Fibroblast of skin of left biceps (primary cell): ENCODE results near the gene NADSYN1.

Experiments
- DNase-seq, 2 experiments: peaks; one replicate each; pipeline ENCODE4 v3.0.0-alpha.2; 2013; ENCODE audit warnings: low read depth in 2 of 2

The NADSYN1 gene

DNA sequence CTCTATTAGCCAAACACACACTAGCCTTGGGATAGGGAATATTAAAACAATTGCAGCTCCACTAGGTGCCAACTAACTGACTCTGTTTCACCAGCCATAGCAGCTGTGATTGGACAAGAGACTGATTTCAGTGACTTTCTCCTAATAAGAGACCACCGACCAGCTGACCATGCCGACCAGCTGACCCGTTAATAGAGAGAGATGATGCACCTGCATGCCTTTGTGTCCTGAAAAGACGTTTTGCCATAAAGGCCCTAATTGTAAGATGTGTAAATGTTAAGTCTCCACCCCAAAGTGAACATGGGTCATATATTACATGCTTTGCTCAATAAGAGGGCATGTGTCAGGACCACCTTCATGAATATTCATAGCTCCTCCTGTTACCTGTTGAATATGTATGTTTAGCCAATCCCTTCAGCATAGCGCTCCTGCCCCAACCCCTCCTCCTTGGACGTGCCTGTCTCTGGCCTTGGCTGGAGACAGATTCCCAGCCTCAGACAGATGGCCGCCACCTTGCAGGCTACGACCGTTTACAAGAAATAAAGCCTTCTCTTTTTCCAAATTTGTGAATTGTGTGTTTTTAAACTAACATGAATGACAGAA, 1.3 kb upstream of the NADSYN1 start:
- DNase-seq = no peak

DNA sequence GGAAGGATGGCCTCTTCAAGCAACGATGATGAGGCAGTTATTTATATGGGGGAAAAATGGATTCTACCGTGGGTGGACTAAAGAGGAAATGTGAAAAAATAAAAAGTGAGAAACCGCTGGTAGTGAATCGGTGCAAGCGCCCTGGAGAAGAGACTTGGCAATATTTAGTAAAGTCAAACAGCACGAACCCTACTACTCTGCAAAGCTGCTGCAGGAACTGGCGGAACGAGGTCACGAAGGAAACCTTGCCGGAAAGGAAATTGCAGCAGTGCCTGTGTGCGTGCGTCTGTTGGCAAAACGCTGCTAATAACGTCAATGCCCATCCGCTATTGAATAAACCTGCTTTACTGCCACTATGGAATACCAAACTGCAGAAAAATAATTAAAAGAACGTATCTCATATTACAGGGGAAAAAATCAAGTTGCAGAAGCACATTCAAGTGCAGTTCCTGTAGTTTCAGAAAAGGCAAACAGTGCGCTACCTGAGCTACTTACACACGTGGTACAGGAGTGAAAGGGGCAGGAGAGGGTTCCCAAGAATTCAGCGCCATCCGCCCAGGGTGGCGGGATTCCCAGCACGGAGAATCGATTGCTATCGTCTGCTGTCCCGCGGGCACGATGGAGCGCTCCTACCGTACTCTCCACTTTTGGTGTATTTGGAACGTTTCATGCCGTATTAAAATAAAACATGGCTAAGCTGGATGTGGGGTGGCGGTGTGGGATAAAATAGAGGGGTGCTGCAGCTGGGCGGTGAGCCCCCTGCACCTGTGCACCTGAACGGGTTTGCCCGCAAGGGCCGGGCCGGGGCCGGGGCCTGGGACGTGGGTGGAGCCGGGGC, 585 bp upstream of the NADSYN1 start:
- DNase-seq = no peak

GRCh38 chr11:71453918-71454304, 908 bp downstream of the NADSYN1 start:
- DNase-seq = no peak

DNA sequence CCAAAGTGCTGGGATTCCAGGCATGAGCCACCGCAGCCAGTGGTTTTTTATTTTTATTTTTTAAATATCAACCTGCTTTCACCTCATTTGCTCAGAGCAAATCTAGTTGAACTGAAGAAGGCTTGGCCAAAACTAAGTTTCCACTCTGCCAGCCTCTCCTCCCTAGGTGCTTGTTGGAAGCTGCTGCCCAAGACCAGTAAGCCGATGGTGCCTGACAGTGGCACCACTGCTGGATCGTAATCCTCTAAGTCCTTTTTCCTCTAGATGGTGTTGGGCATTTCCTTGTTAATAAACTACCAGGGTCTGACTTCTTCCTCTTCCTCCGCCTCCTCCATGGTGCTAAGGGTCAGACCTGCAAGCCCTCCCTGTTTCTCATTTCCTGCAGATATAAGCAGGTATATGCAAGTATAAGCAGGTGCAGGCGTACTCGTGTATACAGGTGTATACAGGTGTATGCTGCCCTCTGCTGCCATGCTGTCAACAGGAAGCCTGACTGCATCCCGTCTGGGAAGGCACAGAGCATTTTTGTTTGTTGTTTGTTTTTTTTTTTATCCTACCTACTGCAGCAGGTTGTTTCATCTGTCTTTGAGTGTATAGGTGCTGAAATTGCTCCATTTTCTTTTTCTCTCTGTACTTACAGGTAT, 1.6 kb downstream of the NADSYN1 start:
- DNase-seq = no peak

- DNase-seq = no peak
These were observed 3.3 kb downstream of the NADSYN1 start for GRCh38 chr11:71456294-71456693.

GRCh38 chr11:71456831-71457230, 3.8 kb downstream of the NADSYN1 start:
- no peak for DNase-seq

DNA sequence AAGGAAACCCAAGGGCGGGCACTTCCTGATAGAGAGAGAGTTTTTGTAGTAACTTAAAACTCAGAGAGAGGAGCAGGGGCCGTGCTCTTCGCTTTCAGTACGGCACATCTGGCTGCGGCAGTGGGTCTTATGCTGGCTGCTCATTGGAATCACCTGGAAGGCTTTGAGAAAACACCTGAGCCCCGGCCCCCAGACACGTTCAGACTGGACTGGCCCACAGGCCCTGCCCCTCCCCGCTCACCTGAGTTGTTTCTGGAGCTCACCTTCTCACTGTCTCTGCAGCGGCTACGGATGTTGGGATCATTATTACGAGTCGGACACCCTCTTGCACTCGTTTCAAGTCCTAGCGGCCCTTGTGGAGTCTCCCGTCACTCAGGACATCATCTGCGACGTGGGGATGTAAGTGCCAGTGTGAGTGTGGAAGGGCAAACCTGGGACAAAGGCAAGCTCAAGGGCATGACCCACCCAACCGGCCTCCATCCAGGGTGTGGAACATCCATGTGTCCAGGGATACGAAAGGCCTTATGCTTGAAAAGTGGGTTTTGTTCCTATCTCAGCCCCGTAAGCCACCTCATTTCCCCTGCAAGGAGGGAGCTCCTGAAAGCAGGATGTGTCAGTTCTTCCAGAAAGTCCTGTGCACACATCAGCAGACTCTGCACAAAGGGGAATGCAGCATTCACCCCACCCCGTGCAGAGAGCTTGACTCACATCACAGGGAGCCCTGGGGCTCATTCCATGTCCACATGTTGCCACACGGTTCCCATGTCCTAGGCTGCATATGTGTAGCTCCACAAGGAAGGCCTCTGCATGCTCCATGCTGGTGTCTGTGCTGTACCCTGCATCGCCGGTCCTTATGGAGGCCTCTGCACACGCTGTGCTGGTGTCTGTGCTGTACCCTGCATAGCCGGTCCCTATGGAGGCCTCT, 5.4 kb downstream of the NADSYN1 start:
- no peak for DNase-seq

DNA sequence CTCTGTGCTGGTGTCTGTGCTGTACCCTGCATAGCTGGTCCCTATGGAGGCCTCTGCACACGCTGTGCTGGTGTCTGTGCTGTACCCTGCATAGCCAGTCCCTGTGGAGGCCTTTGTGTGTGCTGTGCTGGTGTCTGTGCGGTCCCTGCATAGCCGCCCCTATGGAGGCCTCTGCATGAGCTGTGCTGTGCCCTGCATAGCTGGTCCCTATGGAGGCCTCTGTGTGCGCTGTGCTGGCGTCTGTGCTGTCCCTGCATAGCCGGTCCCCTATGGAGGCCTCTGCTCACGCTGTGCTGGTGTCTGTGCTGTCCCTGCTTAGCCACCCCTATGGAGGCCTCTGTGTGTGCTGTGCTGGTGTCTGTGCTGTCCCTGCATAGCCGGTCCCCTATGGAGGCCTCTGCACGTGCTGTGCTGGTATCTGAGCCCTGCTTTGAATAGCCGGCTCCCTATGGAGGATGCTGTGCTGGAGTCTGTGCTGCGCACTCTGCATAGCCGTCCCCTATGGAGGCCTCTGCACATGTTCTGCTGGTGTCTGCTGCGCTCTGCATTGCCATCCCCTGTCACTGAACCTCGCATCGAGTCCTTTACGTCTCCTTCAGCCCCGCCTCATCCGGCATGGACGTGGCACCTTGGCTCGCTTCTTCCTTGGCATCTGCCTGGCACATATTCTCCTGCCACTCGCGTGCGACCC, 6.2 kb downstream of the NADSYN1 start:
- DNase-seq = no peak

- no peak for DNase-seq
These were observed 6.8 kb downstream of the NADSYN1 start for GRCh38 chr11:71459767-71460320.

DNA sequence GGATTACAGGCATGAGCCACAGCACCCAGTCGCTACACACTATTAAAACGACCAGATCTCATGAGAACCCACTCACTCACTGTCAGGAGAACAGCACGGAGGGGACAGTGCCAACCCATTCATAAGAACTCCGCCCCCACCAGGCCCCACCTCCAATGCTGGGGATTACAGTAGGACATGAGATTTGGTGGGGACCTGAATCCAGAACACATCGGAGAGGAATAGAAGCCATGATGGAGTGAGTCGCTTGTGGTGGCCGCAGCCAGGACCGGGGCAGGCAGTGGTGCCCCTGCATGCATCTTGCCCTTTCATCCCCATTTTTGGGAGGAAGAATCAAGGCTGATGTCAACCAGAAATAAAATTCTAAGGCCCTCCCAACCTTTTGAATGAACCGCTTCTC, 8.7 kb downstream of the NADSYN1 start:
- DNase-seq = no peak

DNA sequence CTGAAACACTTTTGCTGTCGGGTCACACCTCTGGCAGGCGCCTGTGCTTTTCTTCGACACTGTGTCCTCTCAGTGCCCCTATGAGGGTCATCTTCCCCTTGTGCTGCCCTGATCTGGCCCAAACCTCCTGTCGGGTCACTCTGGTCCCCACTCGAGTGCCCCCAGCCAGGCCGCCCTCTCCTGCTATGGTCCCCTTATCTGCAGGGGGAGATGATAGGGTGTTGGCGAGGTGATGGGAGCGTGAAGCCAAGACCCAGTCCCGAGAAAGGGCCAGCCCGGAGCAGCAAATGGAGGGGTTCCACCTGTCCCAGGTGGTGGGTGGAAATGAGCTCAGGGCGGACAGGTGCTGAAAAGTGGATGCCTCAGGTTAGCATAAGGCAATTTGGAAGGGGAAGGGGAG, 9.7 kb downstream of the NADSYN1 start:
- no peak for DNase-seq

DNA sequence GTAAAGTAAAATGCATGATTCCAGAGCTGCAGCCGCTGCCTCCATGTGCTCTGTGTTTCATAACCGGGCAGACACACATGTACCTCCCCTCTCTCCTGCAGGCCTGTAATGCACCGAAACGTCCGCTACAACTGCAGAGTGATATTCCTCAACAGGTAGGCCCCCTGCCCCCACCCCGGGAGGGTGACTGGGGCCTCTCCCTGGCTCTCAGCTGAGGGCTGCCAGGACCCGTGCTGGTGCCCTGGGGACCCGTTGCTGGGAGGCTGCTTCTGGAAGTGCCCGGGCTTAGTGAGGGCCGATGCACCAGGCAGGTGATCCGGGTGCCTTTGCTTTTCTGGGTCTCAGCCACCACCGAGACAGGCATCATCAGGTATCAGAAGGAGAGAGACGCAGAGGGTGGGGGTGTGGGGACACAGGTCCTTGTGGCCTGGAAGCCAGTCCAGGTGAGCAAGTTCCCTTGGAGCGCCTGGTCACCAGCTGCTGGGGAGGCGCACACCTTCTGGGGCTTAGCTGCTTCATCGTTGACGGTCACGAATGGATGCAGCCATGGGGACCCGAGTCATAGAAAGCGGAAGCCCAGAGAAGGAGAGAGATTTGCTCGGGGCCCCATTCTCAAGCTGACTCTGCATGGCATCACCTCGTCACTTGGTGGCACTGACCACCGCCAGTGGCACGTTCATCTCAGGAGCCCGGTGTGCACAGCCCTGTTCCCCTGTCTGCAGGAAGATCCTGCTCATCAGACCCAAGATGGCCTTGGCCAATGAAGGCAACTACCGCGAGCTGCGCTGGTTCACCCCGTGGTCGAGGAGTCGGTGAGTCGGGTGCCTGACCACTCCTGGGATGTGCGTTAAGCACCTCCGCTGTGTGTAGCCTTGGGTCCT, 10.6 kb downstream of the NADSYN1 start:
- DNase-seq = no peak

GRCh38 chr11:71465054-71465453, 12.1 kb downstream of the NADSYN1 start:
- DNase-seq = no peak

DNA sequence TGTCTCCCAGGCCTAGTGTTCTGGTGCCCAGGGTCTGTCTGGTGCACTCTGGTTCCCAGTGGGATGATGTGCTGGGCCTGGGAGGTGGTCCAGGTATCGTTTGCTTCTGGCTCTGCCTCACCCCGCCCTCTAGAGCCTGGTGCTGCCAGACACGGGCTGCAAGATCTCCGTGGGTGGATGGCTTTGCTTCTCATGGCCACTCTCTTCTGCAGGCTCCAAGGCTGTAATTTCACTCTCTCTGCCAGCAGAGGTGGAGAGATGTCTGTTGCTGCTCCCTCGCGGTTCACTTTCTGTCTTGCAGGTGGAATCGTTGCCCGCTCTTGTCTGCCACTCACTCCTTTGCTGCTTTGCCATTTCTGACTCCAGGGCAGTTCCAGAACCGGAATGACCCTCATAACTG, 13.4 kb downstream of the NADSYN1 start:
- DNase-seq = no peak

DNA sequence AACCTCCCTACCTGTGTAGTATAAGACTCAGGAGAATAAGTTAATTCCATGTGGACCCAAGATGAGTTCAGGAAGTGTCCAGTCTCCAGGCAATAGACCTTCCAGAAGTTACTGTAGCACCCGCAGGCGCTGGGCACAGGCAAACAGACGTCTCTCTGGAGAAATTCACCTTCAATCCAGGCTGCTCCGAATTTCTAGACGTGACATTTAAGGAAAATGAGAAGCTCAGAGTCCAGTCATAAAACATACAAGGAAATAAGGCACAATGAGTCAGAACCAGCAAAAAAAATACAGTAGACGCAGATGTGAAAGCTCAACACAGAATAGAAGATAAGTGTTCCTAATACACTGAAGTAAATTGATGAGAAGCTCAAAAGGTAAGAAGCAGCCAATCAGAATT, 14.2 kb downstream of the NADSYN1 start:
- DNase-seq = no peak

DNA sequence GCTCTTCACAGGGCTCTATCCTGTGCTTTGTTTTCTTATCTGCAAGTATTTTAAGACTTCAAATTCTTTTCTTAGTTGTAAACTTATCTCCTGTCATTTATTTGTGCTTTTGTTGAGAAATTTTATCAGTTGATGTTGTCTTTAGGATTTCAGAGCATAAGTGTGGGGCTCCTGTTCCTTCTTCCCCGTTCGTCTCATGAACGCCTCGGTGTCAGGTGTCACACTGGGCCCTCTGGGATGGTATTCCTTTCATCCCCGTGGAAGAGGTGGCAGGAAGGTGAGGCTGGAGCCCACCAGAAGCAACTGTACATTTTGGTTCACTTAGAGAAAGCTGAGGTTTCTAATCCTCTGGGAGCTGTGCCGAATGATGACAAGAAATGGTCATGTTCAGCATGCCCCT, 17.9 kb downstream of the NADSYN1 start:
- no peak for DNase-seq

DNA sequence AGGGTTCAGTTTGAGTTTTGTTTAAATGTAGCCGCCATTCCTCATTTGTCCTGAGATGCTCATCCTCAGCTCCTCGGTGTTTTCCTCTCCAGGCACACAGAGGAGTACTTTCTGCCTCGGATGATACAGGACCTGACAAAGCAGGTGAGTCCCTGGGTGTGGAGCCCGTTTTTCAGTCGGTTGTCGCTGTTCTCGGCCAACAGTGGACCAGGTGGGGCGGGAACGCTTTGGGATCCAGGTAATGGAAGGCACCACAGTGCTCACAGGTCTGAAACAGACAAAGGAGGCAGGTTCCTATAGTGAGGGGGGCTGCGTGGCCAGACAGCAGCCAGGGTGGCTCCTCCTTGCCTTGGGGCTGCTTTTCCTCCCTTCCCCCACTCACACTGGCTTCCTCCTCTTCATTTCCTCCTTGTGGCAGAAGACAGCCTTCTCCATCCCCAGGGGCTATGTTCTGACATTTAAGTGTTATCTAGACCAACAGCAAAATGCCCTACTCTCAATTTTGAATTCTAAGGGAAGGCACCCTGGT, 19.4 kb downstream of the NADSYN1 start:
- no peak for DNase-seq

DNA sequence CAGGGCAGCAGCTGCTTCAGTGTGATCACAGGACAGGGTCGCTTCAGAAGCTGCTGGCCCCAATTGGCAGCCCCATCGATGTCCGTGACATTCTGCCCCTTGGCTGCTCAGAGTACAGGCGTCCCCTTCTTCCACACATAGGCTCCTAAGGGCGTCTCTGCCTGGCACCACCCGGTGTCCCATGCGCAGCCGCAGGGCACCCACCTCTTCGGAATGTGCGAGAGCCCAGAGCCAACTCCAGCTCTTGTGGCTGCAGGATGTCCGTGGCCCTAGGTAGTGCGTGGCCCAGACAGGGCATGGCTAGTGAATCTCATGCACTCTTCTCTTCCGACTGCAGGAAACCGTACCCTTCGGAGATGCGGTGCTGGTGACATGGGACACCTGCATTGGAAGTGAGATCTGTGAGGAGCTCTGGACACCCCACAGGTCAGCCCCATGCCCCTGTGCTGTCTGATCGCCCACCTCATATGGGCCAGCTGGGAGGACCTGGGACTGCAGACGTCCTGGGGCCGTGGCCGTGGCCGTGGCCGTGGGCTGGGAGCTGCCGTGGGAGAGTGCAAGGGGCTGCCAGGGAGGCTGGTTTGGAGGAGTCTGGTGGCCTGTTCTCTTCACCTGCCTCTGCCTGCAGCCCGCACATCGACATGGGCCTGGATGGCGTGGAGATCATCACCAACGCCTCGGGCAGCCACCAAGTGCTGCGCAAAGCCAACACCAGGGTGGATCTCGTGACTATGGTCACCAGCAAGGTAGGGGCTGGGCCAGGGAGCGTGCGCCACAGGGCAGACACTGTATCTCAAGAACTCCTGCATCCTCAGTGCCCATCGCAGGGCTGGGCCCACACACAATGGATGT, 20.2 kb downstream of the NADSYN1 start:
- no peak for DNase-seq

DNA sequence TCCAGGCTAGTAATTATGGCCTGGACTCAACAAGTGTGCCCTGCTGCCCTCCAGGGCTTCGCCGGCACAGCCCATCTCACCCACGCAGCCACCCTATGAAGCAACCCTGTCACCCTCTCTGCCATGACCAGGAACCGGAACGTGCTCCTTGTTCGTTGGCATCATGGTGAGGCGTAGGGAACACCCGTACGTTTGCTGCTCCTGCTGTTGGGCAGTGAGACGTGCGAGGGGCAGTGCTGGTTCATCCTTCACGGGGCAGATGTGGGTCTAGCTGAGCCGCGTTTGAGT, 20.7 kb downstream of the NADSYN1 start:
- DNase-seq = no peak
